Glomerular visceral epithelial cell (primary cell): ENCODE measurements around the gene MAP1LC3B.

Experiments
- DNase-seq: peaks from one replicate; pipeline ENCODE4 v3.0.0-alpha.2; 2016; ENCODE audit errors: extremely low spot score

The MAP1LC3B gene

DNA sequence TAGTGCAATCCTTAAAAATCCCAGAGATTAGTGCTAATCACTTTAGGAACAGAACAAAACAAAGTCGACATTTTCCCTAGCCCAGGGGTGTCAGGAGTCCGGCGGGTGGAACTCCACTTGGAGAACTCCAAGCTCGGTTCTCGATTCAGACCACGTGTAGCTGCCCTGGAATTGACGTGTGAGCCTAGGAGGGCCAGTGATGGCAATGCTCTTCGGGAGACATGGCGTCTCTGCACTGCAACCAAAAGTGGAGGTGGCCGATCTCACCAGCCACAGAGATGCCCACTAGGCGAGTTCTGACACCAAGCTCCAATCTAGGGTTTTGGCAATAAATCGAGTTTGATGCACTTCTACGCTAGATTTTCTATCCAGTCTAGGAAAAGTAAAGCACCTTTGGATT is 17.6 kb downstream of the MAP1LC3B start:
- no peak for DNase-seq

- no peak for DNase-seq
Measured at GRCh38 chr16:87410530-87410929, 18.4 kb downstream of the MAP1LC3B start.

GRCh38 chr16:87410968-87411367 is 18.8 kb downstream of the MAP1LC3B start:
- DNase-seq = no peak

GRCh38 chr16:87411375-87412271 is 19.5 kb downstream of the MAP1LC3B start:
- DNase-seq = no peak

DNA sequence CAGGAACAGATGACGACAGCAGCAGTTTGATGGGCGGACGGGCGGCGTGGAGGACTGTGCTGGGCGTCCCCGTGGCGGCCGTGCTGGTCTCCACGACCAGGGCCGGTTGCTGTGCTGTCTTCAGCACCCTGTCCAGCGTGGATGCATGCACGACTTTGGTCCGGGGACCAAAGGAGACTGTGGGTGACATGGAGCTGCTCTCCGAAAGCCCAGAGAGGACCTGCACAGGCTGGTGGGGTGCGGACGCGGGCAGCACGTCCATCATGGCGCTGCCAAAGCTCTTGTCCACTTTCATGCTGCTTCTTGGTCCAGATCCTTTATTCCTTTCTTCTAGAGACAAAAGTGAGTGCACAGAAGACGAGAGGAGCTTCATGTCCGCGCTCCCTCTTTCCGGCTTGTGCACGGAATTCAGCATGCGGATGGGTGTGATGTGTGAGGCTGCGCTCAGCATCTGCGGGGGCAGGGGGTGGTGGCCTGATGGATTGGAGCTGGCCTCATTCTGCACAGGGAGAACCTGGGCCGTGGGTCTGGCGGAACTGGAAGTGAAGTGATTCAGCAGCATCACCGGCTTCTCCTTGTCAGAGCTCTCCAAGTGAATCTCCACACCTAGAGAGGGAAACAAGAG is 20.3 kb downstream of the MAP1LC3B start:
- DNase-seq = no peak

- DNase-seq = no peak
Measured at GRCh38 chr16:87412996-87413421, 20.9 kb downstream of the MAP1LC3B start.

GRCh38 chr16:87414251-87414680 is 22.1 kb downstream of the MAP1LC3B start:
- no peak for DNase-seq

- DNase-seq = no peak
Measured at GRCh38 chr16:87415441-87415840, 23.3 kb downstream of the MAP1LC3B start.

DNA sequence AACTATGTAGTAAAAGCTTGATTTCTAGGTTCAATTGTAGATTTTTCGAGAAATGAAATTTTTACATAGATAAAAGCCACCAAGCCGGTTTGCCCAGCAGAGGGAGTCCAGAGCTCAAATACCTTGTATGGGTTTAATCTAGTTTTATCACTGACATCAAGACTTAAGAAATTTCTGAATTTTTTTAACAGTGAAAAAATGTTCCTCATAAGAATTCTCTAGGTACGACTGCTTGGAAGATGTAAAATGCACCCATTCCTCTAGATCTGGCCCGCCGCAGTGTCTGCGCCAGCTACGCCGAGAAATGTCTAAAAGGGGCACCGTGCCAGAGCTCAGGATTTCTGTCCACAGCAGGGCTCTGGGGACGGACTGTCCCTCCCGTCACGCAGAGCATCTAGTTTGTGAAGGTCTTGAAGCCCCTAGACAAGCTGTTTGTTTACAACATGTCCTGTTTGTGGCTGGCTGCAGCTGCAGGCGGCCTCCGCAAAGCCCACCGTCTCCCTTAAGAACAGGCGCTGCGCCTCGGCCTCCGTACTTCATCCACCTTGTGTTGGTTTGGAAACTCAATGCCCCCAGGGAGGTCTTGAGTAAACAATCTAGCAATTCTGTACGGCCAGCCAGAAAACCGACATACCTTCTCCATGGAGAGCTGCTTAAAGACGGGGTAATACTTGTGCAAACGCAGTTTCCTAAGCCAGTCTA is 24.8 kb downstream of the MAP1LC3B start:
- peak; percentile 44 for DNase-seq

- no peak for DNase-seq
Measured at GRCh38 chr16:87417528-87417910, 25.4 kb downstream of the MAP1LC3B start.

DNA sequence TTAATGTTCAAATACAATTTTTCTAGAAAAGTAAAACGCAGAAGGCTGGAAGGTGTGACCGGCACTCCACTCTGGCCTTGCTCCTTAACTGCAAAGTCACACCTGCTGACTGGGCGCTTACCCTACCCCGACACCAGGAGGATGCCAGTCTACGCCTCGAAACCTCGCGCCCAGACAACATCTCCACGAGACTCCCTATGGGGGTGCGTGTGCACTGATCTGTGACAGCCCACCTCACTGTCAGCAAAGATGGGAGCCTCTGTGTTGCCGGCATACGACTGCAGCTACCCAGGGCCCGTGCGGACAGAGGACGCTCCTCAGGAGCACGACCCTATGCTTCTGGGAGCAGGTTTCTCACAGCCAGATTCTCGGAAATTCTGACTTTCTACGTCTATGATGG is 26.1 kb downstream of the MAP1LC3B start:
- no peak for DNase-seq

GRCh38 chr16:87418644-87419043 is 26.5 kb downstream of the MAP1LC3B start:
- DNase-seq = no peak

DNA sequence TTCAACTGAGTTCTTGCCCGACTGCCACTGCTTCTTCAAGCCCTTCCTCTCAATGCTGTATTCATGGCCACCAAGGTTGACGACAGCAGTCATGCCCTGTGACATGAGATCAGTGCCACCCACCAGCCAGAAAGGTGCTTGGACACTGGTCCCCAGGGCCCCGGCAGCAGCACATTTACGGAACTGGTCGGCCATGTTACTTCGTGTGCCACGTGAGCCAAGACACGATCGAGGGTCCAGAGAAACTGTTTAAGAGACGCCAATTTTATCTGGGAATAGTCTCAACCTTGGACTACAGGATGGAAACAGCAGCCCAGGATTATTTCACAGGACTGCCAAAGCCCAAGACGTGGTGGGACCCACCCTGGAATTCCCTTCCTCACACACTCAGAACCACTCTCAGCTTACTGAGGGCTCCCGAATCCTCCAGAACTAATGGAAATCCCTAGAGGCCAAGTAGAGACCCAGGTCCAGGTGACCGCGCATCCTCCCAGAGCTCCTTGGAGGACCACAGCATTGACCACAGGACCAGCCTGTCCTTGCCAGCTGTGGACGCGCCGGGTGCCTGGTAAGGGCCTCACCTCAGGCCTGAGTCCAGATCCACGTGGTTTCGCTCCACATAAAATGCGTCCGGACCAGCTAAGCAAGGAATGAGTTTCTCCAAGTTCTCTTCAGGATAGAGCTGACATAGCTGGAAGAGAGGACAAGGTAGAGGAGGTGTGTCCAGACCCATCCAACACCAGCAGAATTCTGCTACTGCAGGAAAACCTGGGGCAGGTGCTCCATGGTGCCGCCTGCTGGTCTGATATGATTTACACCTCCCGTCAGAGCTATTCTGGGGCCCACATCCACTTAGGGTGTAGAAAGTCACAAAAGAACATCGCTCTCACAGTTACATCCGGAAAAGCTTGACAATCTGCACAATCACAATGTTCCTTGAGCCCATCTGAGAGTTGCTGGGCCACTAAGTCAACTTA is 28.2 kb downstream of the MAP1LC3B start:
- DNase-seq = no peak

- DNase-seq = no peak
Measured at GRCh38 chr16:87421003-87421912, 29.1 kb downstream of the MAP1LC3B start.

- DNase-seq = no peak
Measured at GRCh38 chr16:87422106-87422505, 30.0 kb downstream of the MAP1LC3B start.

DNA sequence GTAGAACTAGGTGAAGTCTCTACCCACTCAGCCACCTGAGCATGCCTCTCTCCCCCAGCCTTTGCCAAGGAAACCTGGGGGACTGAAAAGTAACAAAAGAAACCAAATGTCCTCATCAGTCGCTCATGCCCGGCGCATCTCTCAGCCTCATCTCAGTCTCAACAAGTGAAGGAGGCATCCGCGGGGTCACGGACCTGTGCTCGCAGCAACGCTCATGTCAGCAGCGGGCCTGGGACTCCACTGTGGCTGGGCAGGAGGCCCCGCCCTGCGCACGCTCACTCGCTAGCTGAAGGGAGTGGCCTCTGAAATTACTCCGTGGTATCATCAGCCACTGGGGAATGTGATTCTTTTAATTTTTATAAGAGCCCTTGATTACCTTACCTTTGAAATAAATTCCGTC is 31.3 kb downstream of the MAP1LC3B start:
- no peak for DNase-seq

GRCh38 chr16:87424266-87424665 is 32.1 kb downstream of the MAP1LC3B start:
- DNase-seq = no peak

DNA sequence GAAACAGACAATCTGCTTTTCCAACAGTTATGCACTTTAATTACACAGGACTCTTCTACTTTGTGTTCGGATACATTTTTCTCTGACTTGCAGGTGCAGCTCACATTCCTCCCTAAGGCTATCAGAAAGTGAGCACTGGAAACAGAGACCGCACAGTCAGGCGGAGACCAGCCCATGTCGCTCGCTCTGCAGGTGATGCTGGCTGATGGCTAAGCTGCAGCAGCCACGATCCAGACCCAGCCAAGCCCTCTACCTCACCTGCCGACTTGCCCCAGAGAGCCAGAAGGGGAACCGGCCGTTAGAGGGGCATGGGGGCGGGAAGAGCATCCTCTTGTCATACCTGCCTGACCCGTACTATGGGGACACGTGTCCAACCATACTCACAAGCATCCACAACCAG is 33.8 kb downstream of the MAP1LC3B start:
- no peak for DNase-seq

- no peak for DNase-seq
Measured at GRCh38 chr16:87426423-87427215, 34.5 kb downstream of the MAP1LC3B start.
